Neutrophil (primary cell): ENCODE results near the gene TBC1D19.

Experiments used
- H3K27ac ChIP-seq: fragments of 200-600 bp; sonication (generic); 2 replicates; pipeline ENCODE4 v1.5.1; 2016; ENCODE audit warnings: mild to moderate bottlenecking, moderate library complexity
- H3K27me3 ChIP-seq: fragments of 200-600 bp; sonication (generic); 2 replicates; pipeline ENCODE4 v1.6.0; 2016; ENCODE audit warnings: mild to moderate bottlenecking
- H3K36me3 ChIP-seq: fragments of 200-600 bp; sonication (generic); 2 replicates; pipeline ENCODE4 v1.5.1; 2017
- H3K4me1 ChIP-seq, 2 experiments: fragments of 200-600 bp in 1 of 2; sonication (generic) in 1 of 2; 1 replicate in 1 of 2; 2 replicates in 1 of 2; pipeline versions ENCODE4 v1.5.1 to v1.6.1; 2013 to 2016; ENCODE audit warnings: low read depth in 1 of 2, low read length in 1 of 2, mild to moderate bottlenecking in 1 of 2, moderate library complexity in 1 of 2; ENCODE audit not compliant: control insufficient read depth in 1 of 2, insufficient read depth in 1 of 2
- H3K4me3 ChIP-seq, 2 experiments: fragments of 200-600 bp in 1 of 2; sonication (generic) in 1 of 2; 1 replicate in 1 of 2; 2 replicates in 1 of 2; pipeline ENCODE4 v1.5.1; 2013 to 2016; ENCODE audit warnings: low read depth in 1 of 2, low read length in 1 of 2, mild to moderate bottlenecking in 1 of 2, moderate library complexity in 1 of 2
- H3K9me3 ChIP-seq: fragments of 200-600 bp; sonication (generic); 2 replicates; pipeline ENCODE4 v1.5.1; 2016
- CTCF ChIP-seq: fragments of 200-600 bp; sonication (generic); IDR thresholded peaks from 2 replicates; pipeline ENCODE4 v1.5.1; 2016; ENCODE audit warnings: antibody characterized with exemption

The TBC1D19 gene

DNA sequence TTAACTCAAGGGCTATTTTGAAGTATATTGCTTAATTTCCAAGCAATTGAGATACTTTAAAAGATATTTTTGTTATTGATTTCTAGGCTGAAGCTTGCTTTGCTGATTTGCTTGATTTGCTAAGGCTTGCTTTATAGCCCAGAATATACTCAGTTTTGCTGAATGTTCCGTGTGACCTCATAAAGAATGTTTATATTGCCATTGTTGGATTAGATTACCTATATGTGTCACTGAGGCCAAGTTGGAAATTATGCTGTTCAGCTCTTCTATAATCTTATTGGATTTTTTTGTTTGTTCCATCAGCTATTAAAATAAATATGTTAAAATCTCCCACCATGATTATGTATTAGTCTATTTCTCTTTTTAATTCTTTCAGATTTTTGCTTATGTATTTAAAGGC, 13.0 kb downstream of the TBC1D19 start:
- Histone ChIP-seq H3K4me1 (no peaks in the 10 kb centered on the region), H3K36me3 (no peaks in the 10 kb centered on the region), H3K4me3 (no peak overlapping the region), H3K27me3 (no peaks in the 10 kb centered on the region), H3K9me3 (no peaks in the 10 kb centered on the region), H3K27ac (no peak overlapping the region)
- no peak for TF ChIP-seq CTCF

DNA sequence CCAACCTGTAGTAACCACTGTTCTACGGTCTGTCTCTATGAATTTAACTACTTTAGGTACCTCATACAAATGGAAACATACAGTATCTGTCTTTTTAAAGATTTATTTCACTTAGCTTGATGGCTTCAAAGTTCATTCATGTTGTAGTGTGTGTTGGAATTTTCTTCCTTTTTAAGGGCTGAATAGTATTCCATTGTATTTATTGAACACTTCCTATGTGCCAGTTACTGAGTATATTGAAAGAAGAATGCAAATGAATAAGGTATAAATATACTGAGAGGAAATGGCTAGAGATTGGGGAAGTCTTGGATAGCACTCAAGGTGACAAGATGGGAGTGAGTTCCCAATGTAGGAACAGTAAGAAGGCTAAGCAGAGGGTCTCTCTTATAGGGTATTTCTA, 17.3 kb downstream of the TBC1D19 start:
- H3K9me3 ChIP-seq: no peaks in the 10 kb centered on the region
- H3K4me3 ChIP-seq: no peak overlapping the region
- H3K27me3 ChIP-seq: no peaks in the 10 kb centered on the region
- no peak for TF ChIP-seq CTCF
- no peaks in the 10 kb centered on the region for H3K4me1 ChIP-seq
- no peaks in the 10 kb centered on the region for H3K36me3 ChIP-seq
- H3K27ac ChIP-seq: no peak overlapping the region

DNA sequence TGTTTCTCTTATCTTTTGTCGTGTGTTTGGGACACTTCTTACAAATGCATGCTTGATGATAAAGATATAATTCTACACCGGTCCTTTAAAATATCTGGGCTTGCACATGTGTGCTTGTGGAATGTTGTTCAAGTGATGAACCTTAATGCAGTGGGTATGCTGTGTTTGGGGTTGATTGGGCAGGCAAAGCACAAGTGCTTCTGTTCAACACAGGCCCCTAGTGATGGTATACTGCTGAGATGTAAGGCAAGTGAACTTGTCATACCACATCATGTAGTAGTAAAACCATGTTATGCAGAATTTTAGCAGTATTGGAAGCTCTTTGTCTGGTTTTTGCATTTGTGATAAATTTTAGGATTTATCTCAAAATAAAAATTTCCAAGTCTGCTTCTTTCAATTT, 23.9 kb downstream of the TBC1D19 start:
- no peaks in the 10 kb centered on the region for H3K27me3 ChIP-seq
- H3K4me3 ChIP-seq: no peak overlapping the region
- no peak for TF ChIP-seq CTCF
- no peaks in the 10 kb centered on the region for H3K9me3 ChIP-seq
- H3K36me3 ChIP-seq: no peaks in the 10 kb centered on the region
- H3K27ac ChIP-seq: no peak overlapping the region
- peaks cover 0 to 6% of the 10 kb centered on the region in 2 experiments for H3K4me1 ChIP-seq

GRCh38 chr4:26609391-26609790, 25.5 kb downstream of the TBC1D19 start:
- Histone ChIP-seq H3K9me3 (no peaks in the 10 kb centered on the region), H3K4me3 (no peak overlapping the region), H3K27ac (no peak overlapping the region), H3K27me3 (no peaks in the 10 kb centered on the region), H3K4me1 (peaks cover 0 to 6% of the 10 kb centered on the region in 2 experiments), H3K36me3 (no peaks in the 10 kb centered on the region)
- TF ChIP-seq CTCF: no peak

DNA sequence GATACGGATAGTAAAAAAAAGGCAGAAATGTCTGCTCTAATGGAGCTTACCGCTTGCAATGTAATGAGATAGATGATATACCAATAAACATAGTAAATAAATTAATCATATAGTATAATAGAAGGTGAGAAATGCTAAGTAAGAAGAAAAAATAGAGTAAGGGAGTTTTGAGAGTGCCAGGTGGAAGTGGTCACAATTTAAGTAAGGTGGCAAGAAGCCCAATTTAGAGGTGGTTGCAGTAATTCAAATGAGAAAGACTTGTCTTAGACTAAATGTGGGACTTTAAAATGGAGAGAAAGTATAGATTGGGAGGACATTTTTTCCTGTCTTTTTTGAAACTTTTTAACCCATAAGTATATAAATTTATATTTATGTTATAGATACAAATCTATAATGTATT, 26.0 kb downstream of the TBC1D19 start:
- no peaks in the 10 kb centered on the region for H3K36me3 ChIP-seq
- peaks cover 0 to 6% of the 10 kb centered on the region in 2 experiments for H3K4me1 ChIP-seq
- no peak overlapping the region for H3K27ac ChIP-seq
- H3K4me3 ChIP-seq: no peak overlapping the region
- H3K9me3 ChIP-seq: no peaks in the 10 kb centered on the region
- TF ChIP-seq CTCF: no peak
- no peaks in the 10 kb centered on the region for H3K27me3 ChIP-seq

DNA sequence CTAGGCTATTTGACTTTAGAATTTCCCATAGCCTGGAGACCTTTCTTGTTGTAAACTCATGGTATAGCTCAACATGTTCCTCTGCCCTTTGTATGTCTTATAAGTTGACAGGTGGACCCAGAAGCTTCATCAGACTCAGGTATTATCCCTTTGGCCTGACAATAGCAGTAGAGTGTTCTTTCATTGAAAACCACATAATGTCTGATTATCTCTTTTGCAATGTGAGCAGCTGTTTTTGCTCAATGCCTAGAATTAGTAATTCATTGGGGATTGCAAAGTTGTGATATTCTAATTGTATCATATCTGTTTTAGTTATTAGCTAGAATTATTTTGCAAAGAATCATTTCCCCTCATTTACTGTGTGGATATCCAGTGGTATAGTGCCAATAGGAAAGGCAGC, 27.5 kb downstream of the TBC1D19 start:
- no peak for TF ChIP-seq CTCF
- no peaks in the 10 kb centered on the region for H3K36me3 ChIP-seq
- no peaks in the 10 kb centered on the region for H3K27me3 ChIP-seq
- H3K4me3 ChIP-seq: no peak overlapping the region
- no peak overlapping the region for H3K27ac ChIP-seq
- no peaks in the 10 kb centered on the region for H3K9me3 ChIP-seq
- H3K4me1 ChIP-seq: peaks cover 0 to 6% of the 10 kb centered on the region in 2 experiments
